HG02938 (cell line): ENCODE data around the gene TNN.
"Not testable (repeated sequence)": the region's sequence is repeated elsewhere in the genome, so short reads cannot be mapped to it uniquely, and the experiment has no call there.

Source experiments
- ATAC-seq: cut with Tn5 transposase; IDR thresholded peaks from one replicate; pipeline ENCODE4 v1.9.1; 2021; ENCODE audit warnings: mild to moderate bottlenecking, moderate library complexity; ENCODE audit not compliant: unreplicated experiment

Gene TNN, protein sequence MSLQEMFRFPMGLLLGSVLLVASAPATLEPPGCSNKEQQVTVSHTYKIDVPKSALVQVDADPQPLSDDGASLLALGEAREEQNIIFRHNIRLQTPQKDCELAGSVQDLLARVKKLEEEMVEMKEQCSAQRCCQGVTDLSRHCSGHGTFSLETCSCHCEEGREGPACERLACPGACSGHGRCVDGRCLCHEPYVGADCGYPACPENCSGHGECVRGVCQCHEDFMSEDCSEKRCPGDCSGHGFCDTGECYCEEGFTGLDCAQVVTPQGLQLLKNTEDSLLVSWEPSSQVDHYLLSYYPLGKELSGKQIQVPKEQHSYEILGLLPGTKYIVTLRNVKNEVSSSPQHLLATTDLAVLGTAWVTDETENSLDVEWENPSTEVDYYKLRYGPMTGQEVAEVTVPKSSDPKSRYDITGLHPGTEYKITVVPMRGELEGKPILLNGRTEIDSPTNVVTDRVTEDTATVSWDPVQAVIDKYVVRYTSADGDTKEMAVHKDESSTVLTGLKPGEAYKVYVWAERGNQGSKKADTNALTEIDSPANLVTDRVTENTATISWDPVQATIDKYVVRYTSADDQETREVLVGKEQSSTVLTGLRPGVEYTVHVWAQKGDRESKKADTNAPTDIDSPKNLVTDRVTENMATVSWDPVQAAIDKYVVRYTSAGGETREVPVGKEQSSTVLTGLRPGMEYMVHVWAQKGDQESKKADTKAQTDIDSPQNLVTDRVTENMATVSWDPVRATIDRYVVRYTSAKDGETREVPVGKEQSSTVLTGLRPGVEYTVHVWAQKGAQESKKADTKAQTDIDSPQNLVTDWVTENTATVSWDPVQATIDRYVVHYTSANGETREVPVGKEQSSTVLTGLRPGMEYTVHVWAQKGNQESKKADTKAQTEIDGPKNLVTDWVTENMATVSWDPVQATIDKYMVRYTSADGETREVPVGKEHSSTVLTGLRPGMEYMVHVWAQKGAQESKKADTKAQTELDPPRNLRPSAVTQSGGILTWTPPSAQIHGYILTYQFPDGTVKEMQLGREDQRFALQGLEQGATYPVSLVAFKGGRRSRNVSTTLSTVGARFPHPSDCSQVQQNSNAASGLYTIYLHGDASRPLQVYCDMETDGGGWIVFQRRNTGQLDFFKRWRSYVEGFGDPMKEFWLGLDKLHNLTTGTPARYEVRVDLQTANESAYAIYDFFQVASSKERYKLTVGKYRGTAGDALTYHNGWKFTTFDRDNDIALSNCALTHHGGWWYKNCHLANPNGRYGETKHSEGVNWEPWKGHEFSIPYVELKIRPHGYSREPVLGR (N-terminal part only)

DNA sequence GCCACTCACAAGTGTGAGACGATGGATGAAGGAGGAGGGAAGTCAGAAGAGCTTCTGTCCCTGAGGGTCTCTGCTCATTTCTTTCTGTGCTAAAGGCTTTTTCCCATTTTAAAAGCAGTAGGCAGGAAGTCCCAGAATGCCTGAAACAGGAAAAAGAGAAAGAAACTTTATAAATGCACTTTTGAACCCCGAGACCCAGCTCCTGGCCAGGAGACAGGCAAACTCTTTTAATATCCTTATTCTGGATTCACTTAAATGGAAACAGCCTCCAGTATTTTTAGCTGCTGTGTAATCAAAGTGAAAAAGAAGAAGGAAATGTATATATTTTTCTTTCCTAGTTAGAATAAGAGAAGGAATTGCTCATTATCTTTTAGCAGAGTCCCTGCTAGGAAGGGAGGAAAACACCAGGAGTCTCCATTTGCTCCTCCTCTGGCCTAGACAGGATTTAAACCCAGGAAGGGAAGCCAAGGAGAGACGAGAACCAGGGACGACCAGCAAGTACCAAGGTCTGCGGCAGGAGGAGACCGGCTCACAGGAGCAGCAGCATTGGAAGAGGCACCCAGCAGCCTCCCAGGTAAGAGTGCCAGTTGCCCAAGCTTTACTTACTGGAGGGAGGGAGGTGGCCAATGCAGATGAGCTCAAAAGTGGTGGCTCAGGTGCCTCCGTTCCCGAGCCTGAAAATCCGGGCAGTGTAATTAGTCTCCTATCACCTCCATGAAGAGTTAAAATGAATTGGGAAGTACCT, at the start of gene TNN:
TNN (plus strand) TSS at position 472 of the 745 bp plus-strand sequence. CDS start 9,586 bp downstream, outside the sequence.
- no peak for ATAC-seq

DNA sequence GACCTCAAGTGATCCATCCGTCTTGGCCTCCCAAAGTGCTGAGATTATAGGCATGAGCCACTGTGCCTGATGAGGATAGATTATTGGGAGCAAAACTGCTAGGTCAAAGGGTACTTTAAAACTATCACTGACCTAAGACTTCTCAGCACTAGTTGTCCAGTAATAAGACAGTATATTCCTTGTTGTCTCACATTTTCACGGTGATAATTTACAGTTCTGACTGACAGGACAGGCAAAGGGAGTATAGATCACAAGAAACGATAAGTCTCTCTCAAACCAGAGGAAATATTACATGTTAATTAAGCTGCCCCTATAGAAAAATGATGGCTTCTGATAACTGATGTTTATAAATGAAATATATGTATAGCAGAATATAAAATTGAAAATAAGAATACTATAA, 48.1 kb upstream of the TNN start:
- no peak for ATAC-seq

DNA sequence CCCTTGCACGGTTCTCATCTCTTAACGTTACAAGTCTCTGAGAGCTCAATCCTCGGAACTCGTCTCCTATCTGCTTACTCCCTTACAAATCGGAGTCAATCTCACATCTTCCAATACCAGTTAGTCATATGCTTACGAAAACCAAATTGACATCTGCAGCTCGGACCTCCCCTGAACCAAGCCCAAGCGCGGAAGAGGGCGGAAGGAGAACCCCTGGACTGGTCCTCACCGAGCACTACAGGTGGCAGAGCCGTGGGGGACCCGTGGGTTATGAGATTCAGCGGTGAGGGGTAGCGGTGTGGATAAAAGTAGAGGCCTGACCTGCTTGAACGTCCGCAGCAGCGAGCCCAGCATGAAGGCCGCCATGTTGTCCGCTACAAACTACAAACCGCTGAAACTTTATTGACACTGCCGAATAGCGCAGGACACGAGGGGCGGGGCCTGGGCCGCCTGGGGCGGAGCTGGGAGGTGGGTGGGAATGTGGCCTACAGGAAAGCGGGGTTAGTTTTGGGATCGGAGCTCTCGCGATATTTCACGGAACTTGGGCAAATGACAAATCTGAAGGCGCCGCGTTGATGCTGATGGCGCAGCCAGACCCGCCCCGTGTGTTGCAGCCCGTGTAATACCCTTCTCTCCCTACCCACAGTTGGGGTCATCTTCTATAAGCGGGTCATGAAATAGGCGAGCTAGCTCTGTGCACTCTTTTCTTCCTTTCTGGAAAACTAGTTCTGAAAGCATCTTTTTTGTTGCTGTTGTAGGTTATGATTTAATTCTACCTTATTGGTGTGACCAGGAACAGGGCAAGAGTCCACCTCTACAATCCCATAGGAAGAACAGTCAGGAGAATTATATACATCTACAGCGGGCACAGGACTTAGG, 44.4 kb upstream of the TNN start, which contains the start of gene MRPS14:
MRPS14 (minus strand) TSS at position 383 of the 879 bp plus-strand sequence; CDS start at position 366, 17 bp downstream.
- ATAC-seq: peak; percentile 86

DNA sequence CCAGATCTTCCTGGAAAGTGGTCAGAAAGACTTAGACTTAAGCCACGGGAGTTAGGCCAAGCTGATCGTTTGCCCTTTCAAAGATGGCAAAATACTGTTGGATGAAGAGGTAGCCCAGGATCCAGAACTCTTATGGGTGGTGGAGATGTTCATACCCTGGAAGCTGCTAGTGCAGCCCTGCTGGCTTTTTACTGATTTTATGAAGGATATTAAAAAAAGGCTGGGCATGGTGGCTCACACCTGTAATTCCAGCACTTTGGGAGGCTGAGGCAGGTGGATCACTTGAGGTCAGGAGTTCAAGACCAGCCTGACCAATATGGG, 43.8 kb upstream of the TNN start:
- peak; percentile 4 for ATAC-seq

DNA sequence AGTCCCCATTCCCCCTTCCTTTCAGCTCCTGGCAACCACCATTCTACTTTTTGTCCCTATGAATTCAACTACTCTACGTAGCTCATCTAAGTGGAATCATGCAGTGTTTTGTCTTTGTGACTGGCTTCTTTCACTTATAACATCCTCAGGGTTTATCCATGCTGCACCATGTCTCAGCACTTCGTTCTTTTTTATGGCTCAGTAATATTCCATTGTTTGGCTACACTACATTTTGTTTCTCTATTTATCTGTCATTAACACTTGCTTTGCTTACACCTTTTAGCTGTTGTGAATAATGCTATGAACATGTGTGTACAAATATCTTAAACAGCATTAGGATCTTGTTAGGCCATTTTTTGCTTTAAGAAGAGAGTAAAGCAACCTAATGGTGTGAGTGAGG, 42.9 kb upstream of the TNN start:
- ATAC-seq: no peak

DNA sequence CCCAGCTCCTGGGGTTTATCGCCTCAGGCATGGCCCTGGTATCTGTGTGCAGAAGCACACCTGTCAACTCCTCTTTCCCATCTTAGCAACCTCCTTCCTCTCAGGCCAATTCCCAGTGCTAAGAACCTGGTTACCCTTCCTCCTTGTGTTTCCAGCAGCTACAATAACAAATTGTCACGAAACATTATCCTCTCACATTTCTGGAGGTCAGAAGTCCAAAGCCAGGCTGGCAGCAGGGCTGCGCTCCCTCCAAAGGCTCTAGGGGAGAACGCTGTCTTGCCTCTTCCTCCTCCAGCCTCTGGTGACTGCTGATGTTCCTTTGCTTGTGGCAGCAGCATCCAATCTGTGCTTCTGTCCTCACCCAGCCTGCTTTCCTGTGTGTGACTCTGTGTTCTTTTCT, 33.7 kb upstream of the TNN start:
- no peak for ATAC-seq

DNA sequence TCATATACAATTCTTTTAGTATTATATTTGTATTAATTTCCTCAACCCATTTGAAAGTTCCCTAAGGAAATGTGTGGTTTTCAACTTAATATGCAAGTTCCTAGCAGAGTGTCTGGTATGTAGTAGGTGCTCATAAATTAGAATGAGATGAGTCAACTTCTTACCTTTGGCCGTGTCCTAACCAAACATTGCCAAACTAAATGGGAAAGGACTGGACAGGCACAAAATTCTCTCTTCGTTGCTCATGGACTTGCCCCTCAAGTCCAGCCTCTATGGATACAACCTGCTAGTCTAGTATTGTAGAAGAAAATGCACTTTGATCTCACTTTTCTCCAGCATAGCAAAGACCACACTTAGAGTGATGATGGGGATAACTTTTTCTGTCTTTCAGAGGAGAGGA, 32.9 kb upstream of the TNN start:
- no peak for ATAC-seq

DNA sequence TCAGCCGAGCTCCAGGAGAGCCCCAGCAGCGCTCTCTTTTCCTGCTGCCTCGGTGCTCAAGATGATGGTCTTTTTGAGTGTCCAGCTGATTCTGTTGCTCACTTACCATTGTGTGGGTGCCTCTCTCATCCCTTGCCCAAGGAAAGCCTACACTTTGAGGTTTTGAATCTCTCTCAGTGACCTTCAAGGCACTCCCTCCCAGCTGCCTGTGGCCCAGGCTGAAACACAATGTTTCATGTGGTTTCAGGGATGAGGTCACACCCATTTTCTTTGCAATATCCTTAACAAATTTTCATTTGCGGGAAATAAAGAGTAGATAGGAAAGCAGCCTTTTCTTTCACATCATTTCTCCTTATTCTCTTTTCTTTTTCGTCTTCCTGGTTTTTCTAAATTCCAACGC, 31.8 kb upstream of the TNN start:
- no peak for ATAC-seq

DNA sequence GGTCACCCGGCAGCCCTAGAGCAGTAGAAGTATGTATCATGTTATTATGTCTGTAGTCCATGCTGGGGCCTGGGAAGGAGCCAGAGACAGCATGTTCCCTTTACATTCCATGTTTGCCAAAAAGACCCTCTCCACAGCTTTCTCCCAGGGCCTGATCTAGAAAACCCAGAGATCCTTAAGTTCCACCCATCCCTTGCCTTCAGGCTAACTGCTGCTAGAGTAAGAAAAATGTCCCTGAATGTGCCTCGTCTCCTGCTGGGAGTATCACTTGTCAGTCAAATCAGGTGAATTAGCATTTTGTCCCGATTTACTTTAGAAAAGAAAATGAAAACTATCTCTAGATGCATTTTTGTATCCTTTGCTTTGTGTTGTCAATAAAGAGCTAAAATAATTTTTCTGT, 31.2 kb upstream of the TNN start:
- no peak for ATAC-seq

DNA sequence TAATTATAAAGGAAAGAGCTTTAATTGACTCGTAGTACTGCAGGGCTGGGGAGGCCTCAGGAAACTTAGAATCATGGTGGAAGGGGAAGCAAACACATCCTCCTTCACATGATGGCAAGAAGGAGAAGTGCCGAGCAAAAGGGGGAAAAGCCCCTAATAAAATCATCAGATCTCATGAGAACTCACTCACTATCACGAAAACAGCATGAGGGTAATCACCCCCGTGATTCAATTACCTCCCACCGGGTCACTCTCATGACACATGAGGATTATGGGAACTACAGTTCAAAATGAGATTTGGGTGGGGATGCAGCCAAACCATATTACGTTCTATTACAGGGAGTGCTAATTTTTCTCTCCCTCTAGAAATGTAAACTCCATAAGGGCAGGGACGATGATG, 30.2 kb upstream of the TNN start:
- no peak for ATAC-seq

DNA sequence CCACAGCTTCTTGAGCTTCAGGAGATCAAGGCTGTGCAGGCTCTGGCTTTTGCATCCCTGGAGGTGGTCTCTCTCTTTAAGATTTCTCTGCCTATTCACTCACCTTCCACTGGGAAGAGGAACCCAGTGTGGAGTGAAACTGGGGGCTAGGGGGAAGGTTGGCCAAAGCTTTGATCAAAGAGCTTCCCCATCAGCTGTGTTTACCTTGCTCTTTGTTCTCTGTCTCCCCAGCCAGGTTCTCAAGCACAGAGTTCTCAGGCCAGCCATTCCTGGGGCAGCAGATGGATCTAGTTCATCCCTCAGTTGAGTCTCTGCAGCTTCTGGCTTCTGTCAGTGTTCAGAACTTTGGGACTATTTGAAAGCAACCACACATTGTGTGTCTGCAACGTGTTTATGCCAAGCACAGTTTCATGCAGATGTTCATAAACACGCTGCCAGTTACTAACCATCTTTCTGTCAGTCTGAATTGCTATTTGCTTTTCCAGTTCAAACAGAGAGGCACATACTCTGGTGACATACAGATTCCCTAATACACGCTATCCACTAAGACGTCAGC, 27.2 kb upstream of the TNN start:
- ATAC-seq: no peak

DNA sequence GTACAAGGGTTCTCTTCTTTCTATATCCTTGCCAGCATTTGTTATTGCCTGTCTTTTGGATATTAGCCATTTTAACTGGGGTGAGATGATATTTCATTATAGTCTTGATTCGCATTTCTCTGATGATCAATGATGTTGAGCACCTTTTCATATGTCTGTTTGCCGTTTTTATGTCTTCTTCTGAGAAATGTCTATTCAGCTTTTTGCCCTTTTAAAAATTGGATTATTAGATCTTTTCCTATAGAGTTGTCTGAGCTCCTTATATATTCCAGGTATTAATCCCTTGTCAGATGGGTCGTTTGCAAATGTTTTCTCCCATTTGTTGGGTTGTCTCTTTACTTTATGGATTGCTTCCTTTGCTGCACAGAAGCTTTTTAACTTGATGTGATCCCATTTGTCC, 25.0 kb upstream of the TNN start:
- ATAC-seq: no peak

DNA sequence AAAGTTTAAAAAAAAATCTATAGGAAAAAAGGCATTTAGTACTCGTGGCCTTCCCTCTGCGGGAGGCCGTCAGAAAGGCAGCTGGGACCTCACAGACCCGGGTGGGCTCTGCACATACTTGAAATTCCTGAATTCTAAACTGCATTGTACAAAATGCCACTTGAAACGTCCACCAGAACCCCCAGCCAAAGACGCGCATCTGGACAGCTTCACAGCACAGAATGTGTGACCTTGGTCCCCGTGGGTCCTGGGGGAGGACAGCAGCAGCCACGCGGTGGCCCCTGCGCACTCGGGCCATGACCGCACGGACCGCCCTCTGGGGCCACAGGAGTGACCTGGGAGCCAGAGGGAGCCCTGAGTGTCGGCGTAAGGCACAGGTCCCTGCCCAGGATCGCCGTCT, 23.8 kb upstream of the TNN start:
- ATAC-seq: no peak

DNA sequence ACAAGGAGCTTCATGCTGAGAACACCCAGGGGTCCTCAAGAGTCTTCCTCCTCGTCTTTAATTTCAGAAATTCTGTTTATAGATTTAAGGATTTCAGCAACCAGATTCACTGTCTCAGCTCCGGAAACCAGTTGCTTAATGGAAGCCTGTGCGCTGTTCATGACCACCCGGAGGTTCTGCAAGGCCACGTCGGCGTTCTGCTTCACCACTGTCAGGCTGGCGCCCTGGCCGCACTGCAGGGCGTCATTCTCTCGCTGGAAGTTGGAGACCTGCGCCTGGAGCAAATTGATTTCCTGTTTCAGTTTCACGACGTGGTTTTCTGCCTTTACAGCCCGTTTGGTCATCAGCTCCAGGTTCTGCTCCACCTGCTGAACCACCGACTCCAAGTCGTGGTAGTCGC, 23.0 kb upstream of the TNN start:
- ATAC-seq: not testable (repeated sequence)

DNA sequence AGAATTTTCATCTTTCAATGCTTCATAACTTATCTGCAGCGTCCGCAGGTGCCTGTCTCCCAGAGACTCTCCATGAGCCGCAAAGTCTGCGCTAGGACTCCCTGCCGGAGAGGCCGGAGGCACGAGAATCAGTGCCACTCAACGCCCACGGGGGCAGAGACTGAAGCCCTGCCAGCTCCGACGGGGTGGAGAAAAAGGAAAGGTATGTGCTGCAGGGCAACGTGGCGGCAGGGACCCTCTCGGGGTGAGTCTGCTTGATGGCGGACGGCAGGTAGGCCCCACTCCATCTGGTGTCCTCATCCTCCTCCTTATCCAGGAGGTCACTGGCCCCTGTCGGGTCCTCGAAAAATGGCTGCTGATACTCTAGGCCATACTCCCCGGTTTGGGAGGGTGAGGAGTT, 22.5 kb upstream of the TNN start:
- no peak for ATAC-seq

DNA sequence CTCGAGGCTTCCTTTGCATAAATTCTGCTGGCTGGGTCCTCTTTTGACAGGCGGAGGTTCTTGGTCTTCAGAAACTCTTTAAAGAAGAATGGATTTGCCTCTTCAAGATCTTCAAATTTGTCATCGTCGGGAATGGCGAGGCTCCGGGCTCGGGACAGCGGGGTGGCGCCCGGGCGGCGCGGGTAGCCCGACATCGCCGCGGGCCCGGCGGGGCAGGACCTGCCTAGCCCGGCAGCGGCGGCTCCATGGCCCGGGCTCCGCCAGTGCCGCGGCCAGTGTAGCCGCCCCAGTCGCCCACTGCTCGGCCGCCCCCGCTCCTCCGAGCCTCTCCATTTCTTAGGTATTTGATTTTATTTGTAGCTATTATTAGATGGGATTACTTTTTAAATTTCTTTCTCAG, 22.1 kb upstream of the TNN start:
- no peak for ATAC-seq

DNA sequence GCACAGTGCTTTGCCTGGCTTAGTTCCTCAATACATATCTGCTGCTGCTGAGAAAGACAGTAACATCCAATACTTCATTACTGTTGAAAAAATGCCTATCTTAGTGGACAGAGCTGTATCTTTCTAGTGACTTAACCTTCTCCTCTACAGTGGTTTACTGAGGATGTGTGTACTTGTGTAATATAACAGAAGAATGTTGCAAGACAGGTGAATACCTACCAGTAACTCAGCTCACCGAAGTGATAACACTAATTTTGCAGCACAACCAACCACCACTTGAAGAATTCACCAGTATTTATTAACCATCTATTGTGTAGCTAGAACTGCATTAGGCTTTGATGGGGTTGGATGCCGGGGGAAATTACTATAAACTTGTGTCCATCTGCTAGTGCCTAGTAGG, 16.6 kb upstream of the TNN start:
- no peak for ATAC-seq

DNA sequence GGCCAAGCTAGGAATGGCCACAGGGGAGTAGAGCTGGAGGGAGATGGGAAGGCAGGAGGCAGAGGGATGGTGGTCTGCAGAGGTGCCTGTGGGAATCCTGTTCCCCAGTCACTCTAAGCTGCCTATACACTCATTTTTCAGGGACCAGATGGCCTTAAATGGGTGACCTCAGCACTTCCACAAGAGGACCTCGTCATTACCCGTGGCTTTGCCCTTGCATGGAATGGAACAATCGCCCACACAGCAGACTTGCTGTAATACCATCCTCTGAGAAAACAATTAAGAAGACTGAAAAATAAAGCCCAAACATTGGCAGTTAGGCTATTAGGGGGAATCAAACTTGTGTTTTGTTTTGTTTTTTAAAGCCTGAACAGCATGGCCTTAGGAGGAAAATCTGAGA, 12.9 kb upstream of the TNN start:
- no peak for ATAC-seq

DNA sequence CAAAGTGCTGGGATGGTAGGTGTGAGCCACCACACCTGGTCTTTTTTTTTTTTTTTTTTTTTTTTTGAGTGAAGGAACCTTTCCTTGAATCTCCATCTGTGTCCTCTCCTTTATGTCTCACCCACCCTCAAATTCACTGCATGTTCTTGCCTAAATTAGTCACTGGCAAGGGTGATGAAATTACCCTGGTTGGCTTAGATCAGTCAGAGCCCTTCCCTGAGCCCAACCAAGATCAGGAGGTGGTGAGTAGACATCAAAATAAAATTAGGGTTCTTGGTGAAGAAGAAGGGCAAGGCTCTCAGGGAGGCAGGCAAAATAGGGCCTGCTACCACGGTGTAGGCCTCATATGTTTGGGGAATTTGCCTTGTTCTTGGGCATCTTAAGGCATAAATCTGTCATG, 5.3 kb upstream of the TNN start:
- no peak for ATAC-seq
